GM12891 (cell line): ENCODE data around the gene SALL3.

ENCODE experiments used
- POLR2A ChIP-seq: IDR thresholded peaks from 2 replicates; pipeline ENCODE4 v1.6.1; 2011; ENCODE audit warnings: low read depth, low read length, control low read depth
- POLR2AphosphoS5 ChIP-seq: IDR thresholded peaks from 2 replicates; pipeline ENCODE4 v1.6.1; 2011; ENCODE audit warnings: low read depth, low read length, control low read depth

DNA sequence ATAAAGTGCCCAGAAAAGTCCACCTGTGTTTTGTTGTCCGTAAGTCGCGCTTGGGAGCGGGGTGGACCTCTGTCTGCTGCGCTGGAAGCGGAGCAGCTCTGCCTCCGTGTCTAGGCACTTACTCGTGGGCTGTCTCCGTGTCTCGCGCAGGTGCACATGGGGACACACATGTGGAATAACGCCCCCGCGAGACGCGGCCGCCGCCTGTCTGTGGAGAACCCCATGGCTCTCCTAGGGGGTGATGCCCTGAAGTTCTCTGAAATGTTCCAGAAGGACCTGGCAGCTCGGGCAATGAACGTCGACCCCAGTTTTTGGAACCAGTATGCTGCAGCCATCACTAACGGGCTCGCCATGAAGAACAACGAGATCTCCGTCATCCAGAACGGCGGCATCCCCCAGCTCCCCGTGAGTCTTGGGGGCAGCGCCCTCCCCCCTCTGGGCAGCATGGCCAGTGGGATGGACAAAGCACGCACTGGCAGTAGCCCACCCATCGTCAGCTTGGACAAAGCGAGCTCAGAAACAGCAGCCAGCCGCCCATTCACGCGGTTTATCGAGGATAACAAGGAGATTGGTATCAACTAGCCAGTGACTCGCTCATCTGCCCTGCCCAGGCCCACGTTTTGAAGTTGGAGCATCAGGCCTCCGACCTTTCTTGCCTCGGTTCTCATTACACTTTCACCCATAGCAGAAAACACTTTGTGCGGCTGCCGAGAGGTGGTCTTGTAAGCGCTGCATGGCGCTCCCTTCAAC, 17.3 kb downstream of the SALL3 start:
- no peak for TF ChIP-seq POLR2AphosphoS5
- TF ChIP-seq POLR2A, result no peak
